Measurements from ENCODE around the gene SOD3.

SOD3 gene

DNA sequence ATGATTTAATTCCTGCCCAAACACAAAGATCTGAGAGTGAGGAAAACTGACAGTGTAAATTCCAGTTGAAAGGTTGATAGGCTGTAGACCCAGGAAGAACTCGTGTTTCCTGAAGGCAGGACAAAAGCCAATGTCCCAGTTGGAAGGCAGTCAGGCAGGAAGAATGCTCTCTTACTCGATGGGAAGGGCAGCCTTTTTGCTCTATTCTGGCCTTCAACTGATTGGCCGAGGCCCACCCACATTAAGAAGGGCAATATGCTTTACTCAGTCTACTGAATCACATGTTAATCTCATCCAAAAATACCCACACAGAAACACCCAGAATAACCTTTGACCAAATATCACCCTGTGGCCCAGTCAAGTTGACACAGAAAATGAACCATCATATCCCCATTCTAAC is 45.3 kb upstream of the SOD3 start:
- H3K9ac ChIP-seq = no peak overlapping the region
- H2AFZ ChIP-seq = no peak overlapping the region
- H3K27me3 ChIP-seq (ENCODE audit: control insufficient read depth, insufficient read depth, low read length) = no peaks in the 10 kb centered on the region
- H3K79me2 ChIP-seq = no peaks in the 10 kb centered on the region
- TF ChIP-seq, protein P1, sequence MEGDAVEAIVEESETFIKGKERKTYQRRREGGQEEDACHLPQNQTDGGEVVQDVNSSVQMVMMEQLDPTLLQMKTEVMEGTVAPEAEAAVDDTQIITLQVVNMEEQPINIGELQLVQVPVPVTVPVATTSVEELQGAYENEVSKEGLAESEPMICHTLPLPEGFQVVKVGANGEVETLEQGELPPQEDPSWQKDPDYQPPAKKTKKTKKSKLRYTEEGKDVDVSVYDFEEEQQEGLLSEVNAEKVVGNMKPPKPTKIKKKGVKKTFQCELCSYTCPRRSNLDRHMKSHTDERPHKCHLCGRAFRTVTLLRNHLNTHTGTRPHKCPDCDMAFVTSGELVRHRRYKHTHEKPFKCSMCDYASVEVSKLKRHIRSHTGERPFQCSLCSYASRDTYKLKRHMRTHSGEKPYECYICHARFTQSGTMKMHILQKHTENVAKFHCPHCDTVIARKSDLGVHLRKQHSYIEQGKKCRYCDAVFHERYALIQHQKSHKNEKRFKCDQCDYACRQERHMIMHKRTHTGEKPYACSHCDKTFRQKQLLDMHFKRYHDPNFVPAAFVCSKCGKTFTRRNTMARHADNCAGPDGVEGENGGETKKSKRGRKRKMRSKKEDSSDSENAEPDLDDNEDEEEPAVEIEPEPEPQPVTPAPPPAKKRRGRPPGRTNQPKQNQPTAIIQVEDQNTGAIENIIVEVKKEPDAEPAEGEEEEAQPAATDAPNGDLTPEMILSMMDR (IDR thresholded peaks at IDR 0.05) = no peak
- no peak overlapping the region for H3K27ac ChIP-seq
- no peaks in the 10 kb centered on the region for H3K9me3 ChIP-seq (ENCODE audit: control insufficient read depth, low read length)
- H3K36me3 ChIP-seq (ENCODE audit: control insufficient read depth, insufficient read depth, low read length) = no peaks in the 10 kb centered on the region
- no peak overlapping the region for H3K4me2 ChIP-seq (ENCODE audit: low read length)
- no peak overlapping the region for H3K4me3 ChIP-seq (ENCODE audit: low read depth, low read length)
- H3K4me1 ChIP-seq = no peaks in the 10 kb centered on the region

DNA sequence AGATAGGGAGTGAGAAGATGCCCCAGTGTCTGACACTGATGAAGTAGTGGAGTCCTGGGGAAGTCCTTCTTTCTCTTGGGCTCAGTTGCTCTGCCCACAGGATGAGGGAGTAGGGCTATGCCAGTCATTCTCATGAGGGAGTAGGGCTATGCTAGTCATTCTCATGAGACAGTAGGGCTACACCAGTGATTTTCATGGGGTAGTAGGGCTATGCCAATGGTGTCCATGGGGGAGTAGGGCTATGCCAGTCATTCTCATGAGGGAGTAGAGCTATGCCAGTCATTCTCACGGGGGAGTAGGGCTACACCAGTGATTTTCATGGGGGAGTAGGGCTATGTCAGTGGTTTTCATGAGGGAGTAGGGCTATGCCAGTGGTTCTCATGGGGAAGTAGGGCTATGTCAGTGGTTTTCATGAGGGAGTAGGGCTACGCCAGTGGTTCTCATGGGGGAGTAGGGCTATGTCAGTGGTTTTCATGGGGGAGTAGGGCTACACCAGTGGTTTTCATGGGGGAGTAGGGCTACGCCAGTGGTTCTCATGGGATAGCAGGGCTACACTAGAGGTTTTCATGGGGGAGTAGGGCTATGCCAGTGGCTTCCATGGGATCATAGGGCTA is 43.3 kb upstream of the SOD3 start:
- H3K27ac ChIP-seq = no peak overlapping the region
- H3K4me3 ChIP-seq (ENCODE audit: low read depth, low read length) = no peak overlapping the region
- H3K27me3 ChIP-seq (ENCODE audit: control insufficient read depth, insufficient read depth, low read length) = no peaks in the 10 kb centered on the region
- H3K4me1 ChIP-seq = no peaks in the 10 kb centered on the region
- no peaks in the 10 kb centered on the region for H3K79me2 ChIP-seq
- TF ChIP-seq, protein P1 (IDR thresholded peaks at IDR 0.05) = no peak
- no peak overlapping the region for H2AFZ ChIP-seq
- no peaks in the 10 kb centered on the region for H3K36me3 ChIP-seq (ENCODE audit: control insufficient read depth, insufficient read depth, low read length)
- no peak overlapping the region for H3K4me2 ChIP-seq (ENCODE audit: low read length)
- H3K9me3 ChIP-seq (ENCODE audit: control insufficient read depth, low read length) = peaks cover 3% of the 10 kb centered on the region
- H3K9ac ChIP-seq = no peak overlapping the region

DNA sequence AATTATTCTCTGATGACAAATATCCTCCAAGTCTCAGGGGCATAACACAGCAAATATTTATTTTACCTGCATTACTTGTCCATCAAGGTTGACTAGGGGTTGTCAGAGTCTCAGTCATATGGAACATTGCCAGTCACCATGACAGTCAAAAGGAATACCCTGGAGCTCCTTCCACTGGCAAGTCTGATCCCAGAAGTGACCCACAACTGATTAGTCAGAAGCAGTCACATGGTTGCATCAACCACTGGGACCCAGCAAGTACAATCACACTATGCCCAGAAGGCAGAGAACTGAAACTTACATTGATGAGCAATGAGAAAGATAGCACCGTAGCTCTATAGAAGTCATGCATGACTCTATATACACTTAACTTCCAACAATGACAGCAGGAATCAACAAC is 41.9 kb upstream of the SOD3 start:
- Histone ChIP-seq H3K9ac (no peak overlapping the region), H3K4me3 (ENCODE audit: low read depth, low read length) (no peak overlapping the region), H3K79me2 (no peaks in the 10 kb centered on the region), H3K36me3 (ENCODE audit: control insufficient read depth, insufficient read depth, low read length) (no peaks in the 10 kb centered on the region), H3K27me3 (ENCODE audit: control insufficient read depth, insufficient read depth, low read length) (no peaks in the 10 kb centered on the region), H3K4me1 (no peaks in the 10 kb centered on the region), H3K9me3 (ENCODE audit: control insufficient read depth, low read length) (peaks cover 3% of the 10 kb centered on the region), H3K4me2 (ENCODE audit: low read length) (no peak overlapping the region), H3K27ac (no peak overlapping the region), H2AFZ (no peak overlapping the region)
- TF ChIP-seq, protein P1 (IDR thresholded peaks at IDR 0.05) = no peak

DNA sequence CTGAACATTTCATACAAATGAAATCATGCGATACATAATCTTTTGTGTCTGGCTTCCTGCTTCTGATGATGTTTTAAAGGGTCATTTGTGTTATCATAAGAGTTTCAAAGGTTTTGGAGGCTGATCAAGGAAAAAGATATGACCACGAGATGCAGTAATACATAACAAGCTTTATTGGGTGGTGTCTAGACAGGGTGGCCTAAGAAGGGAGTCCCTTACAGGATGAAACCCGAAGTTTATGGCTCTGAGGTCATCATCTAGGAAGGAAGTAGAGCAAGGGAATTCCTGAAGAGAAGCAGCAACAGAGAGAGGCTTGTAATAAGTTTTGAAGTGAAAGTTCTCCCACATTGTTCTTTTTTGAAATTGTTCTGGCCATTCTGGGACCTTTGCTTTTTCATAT is 40.8 kb upstream of the SOD3 start:
- Histone ChIP-seq H3K9me3 (ENCODE audit: control insufficient read depth, low read length) (peaks cover 3% of the 10 kb centered on the region), H3K27me3 (ENCODE audit: control insufficient read depth, insufficient read depth, low read length) (no peaks in the 10 kb centered on the region), H3K4me1 (no peaks in the 10 kb centered on the region), H3K36me3 (ENCODE audit: control insufficient read depth, insufficient read depth, low read length) (no peaks in the 10 kb centered on the region), H3K79me2 (no peaks in the 10 kb centered on the region), H3K27ac (no peak overlapping the region), H2AFZ (no peak overlapping the region), H3K4me2 (ENCODE audit: low read length) (no peak overlapping the region), H3K4me3 (ENCODE audit: low read depth, low read length) (no peak overlapping the region), H3K9ac (no peak overlapping the region)
- TF ChIP-seq, protein P1 (IDR thresholded peaks at IDR 0.05) = no peak

DNA sequence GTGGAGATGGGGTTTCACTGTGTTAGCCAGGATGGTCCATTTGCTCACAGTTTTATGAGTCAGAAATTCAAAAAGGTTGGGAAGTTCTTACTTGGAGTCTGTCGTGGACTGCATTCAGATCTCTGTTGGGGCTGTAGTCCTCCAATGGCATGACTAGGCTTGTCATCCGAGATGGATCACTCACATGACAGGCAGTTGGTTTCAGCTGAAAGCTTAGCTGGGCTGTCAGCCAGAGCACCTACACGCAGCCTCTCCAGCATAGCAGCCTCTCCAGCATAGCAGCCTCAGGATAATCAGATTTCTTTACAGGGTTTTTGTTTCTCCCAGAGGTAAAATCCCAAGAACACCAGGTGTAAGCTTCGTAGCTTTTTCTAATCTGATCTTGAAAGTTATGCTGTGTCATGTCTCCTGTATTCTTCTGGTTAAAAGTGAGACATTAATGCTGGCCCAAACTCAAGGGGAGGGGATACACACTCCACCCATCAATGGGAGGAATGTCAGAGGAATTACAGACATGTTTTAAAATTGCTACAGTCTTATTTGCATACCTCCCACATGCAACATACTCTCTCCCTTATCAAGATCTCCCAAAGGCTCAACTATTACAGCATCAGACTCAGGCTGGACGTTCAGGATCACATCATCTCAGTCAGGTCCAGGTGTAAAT is 31.6 kb upstream of the SOD3 start:
- Histone ChIP-seq H3K4me3 (ENCODE audit: low read depth, low read length) (no peak overlapping the region), H3K4me2 (ENCODE audit: low read length) (peak overlapping the region; percentile 16), H2AFZ (peak overlapping the region; percentile 60), H3K4me1 (peaks cover 5% of the 10 kb centered on the region), H3K27me3 (ENCODE audit: control insufficient read depth, insufficient read depth, low read length) (no peaks in the 10 kb centered on the region), H3K9me3 (ENCODE audit: control insufficient read depth, low read length) (no peaks in the 10 kb centered on the region), H3K9ac (no peak overlapping the region), H3K36me3 (ENCODE audit: control insufficient read depth, insufficient read depth, low read length) (no peaks in the 10 kb centered on the region), H3K79me2 (no peaks in the 10 kb centered on the region), H3K27ac (peak overlapping the region; percentile 64)
- TF ChIP-seq, protein P1 (IDR thresholded peaks at IDR 0.05) = no peak
